Lung (tissue), 12 donors: ENCODE data around the gene NIPBL. TPM values are rescaled to one million over a fixed set of nuclear protein-coding genes. Genes with fewer than 3 reads are reported as not detected.

Experiments used
- ATAC-seq: fragments of 200-7000 bp; cut with Tn5 transposase; one replicate; pipeline ENCODE4 v1.9.1; 2020; ENCODE audit warnings: moderate number of reproducible peaks; ENCODE audit not compliant: insufficient read depth, low FRiP score
- DNase-seq, 3 donors: peaks; one replicate each; pipeline ENCODE4 v3.0.0-alpha.2; 2013 to 2017
- H3K27ac ChIP-seq, 2 donors: one replicate each; pipeline ENCODE4 v1.5.1; 2013; ENCODE audit warnings: mild to moderate bottlenecking in 2 of 2, moderate library complexity in 2 of 2, control low read depth in 1 of 2, inconsistent platforms in 1 of 2, low read depth in 1 of 2, low read length in 1 of 2
- H3K27me3 ChIP-seq, 3 donors: one replicate each; pipeline ENCODE4 v1.5.1; 2013; ENCODE audit warnings: low read length in 2 of 3; ENCODE audit not compliant: control insufficient read depth in 3 of 3, insufficient read depth in 3 of 3
- H3K36me3 ChIP-seq, 4 donors: one replicate each; pipeline ENCODE4 v1.5.1; 2013; ENCODE audit warnings: low read length in 4 of 4, mild to moderate bottlenecking in 1 of 4, moderate library complexity in 1 of 4; ENCODE audit not compliant: control insufficient read depth in 4 of 4, insufficient read depth in 4 of 4
- H3K4me1 ChIP-seq, 5 donors: one replicate each; pipeline ENCODE4 v1.5.1; 2013; ENCODE audit warnings: low read length in 5 of 5, mild to moderate bottlenecking in 2 of 5, moderate library complexity in 1 of 5; ENCODE audit not compliant: control insufficient read depth in 5 of 5, insufficient read depth in 5 of 5
- H3K4me3 ChIP-seq: one replicate; pipeline ENCODE4 v1.5.1; 2013; ENCODE audit warnings: mild to moderate bottlenecking, control low read depth, moderate library complexity
- H3K9ac ChIP-seq, 2 donors: one replicate each; pipeline ENCODE4 v1.5.1; 2013; ENCODE audit warnings: low read length in 2 of 2, control low read depth in 1 of 2; ENCODE audit not compliant: insufficient read depth in 1 of 2
- H3K9me3 ChIP-seq, 4 donors: one replicate each; pipeline ENCODE4 v1.5.1; 2013; ENCODE audit warnings: low read length in 3 of 4, mild to moderate bottlenecking in 1 of 4, moderate library complexity in 1 of 4; ENCODE audit not compliant: control insufficient read depth in 4 of 4, insufficient read depth in 3 of 4
- CTCF ChIP-seq: IDR thresholded peaks from 2 replicates; pipeline ENCODE4 v1.5.1; 2012; ENCODE audit warnings: mild to moderate bottlenecking; ENCODE audit errors: control extremely low read depth, extremely low read depth
- WGBS, 2 donors: extraction: QIAGEN DNeasy Blood & Tissue Kit; methylation state at CpG; one replicate each; pipeline ENCODE4 v1.1.7; 2013; 5-methylcytosine and 5-hydroxymethylcytosine counted together
- polyA plus RNA-seq, 2 donors: library from polyadenylated mRNA; stranded (reverse); fragments of 200-250 nt; gene quantifications; one replicate each; pipeline ENCODE4 v1.2.1, GENCODE V29; 2013
- total RNA-seq, 2 donors: library from RNA; depleted of rRNA in 1 of 2; stranded (reverse); fragments of >200 nt in 1 of 2; gene quantifications; one replicate each; pipeline ENCODE4 v1.2.1, GENCODE V29; 2014 to 2021
- donor health status: control.
- donor health status: control.
- donor health status: Bipolar disorder and iron deficiency.
- donor health status: healthy.
- donor health status: DM: yes; HTN: yes; CAD: no.

NIPBL gene
- total and polyA plus RNA-seq, 4 donors: 13.7 to 124 (median 32.4) TPM

- no peak overlapping the region for H3K4me3 ChIP-seq
- peaks cover 0 to 2% (median 0%) of the 10 kb centered on the region in 4 donors for H3K36me3 ChIP-seq
- no peaks in the 10 kb centered on the region for H3K27me3 ChIP-seq
- H3K9ac ChIP-seq: no peak overlapping the region
- peaks cover 0 to 15% (median 0%) of the 10 kb centered on the region in 5 donors for H3K4me1 ChIP-seq
- 70 to 77% methylated on average over 2 of the region's 2 CpGs for WGBS, 2 donors
- no peaks in the 10 kb centered on the region for H3K9me3 ChIP-seq
- no peak for TF ChIP-seq CTCF
- no peak for ATAC-seq
- H3K27ac ChIP-seq: no peak overlapping the region
- DNase-seq: no peak
These were observed 76.5 kb downstream of the NIPBL start for GRCh38 chr5:36953043-36953442.

- Histone ChIP-seq H3K4me1 (no peaks in the 10 kb centered on the region), H3K4me3 (no peak overlapping the region), H3K9me3 (no peaks in the 10 kb centered on the region), H3K27me3 (no peaks in the 10 kb centered on the region), H3K36me3 (peaks cover 0 to 12% (median 5%) of the 10 kb centered on the region in 4 donors), H3K27ac (no peak overlapping the region), H3K9ac (no peak overlapping the region)
- DNase-seq: no peak
- no peak for ATAC-seq
- TF ChIP-seq CTCF: no peak
- 88 to 94% methylated on average over 3 of the region's 3 CpGs for WGBS, 2 donors
These were observed 81.5 kb downstream of the NIPBL start for GRCh38 chr5:36957953-36958537.

GRCh38 chr5:36958612-36959011, 82.0 kb downstream of the NIPBL start:
- Histone ChIP-seq H3K4me3 (no peak overlapping the region), H3K9ac (no peak overlapping the region), H3K27me3 (no peaks in the 10 kb centered on the region), H3K36me3 (peaks cover 0 to 13% (median 5%) of the 10 kb centered on the region in 4 donors), H3K4me1 (no peaks in the 10 kb centered on the region), H3K27ac (no peak overlapping the region), H3K9me3 (no peaks in the 10 kb centered on the region)
- 86 to 95% methylated on average over 2 of the region's 2 CpGs for WGBS, 2 donors
- DNase-seq (no peak), ATAC-seq (no peak)
- TF ChIP-seq CTCF: no peak

GRCh38 chr5:36965179-36965578, 88.6 kb downstream of the NIPBL start:
- DNase-seq: no peak
- no peaks in the 10 kb centered on the region for H3K4me1 ChIP-seq
- no peaks in the 10 kb centered on the region for H3K27me3 ChIP-seq
- WGBS, 2 donors: 98 to 100% methylated on average over 1 of the region's 1 CpG
- no peak for TF ChIP-seq CTCF
- no peak for ATAC-seq
- H3K9ac ChIP-seq: no peak overlapping the region
- H3K27ac ChIP-seq: no peak overlapping the region
- H3K9me3 ChIP-seq: no peaks in the 10 kb centered on the region
- peaks cover 0 to 33% (median 17%) of the 10 kb centered on the region in 4 donors for H3K36me3 ChIP-seq
- no peak overlapping the region for H3K4me3 ChIP-seq
